HEK293T (cell line): ENCODE measurements around the gene KLHL6.
"Not testable (repeated sequence)": the region's sequence is repeated elsewhere in the genome, so short reads cannot be mapped to it uniquely, and the experiment has no call there.

ENCODE experiments used
- ARNT ChIP-seq: fragments of 450-650 bp; IDR thresholded peaks from 2 replicates; pipeline ENCODE4 v1.6.1; 2017; ENCODE audit warnings: mild to moderate bottlenecking
- BHLHE40 ChIP-seq: fragments of 450-650 bp; IDR thresholded peaks from 2 replicates; pipeline ENCODE4 v1.6.1; 2016; ENCODE audit warnings: mild to moderate bottlenecking, moderate library complexity, borderline replicate concordance
- ELF4 ChIP-seq: fragments of 450-650 bp; IDR thresholded peaks from 2 replicates; pipeline ENCODE4 v1.6.1; 2017; ENCODE audit warnings: antibody characterized with exemption
- FOXK2 ChIP-seq: fragments of 450-650 bp; IDR thresholded peaks from 2 replicates; pipeline ENCODE4 v1.6.1; 2016; ENCODE audit warnings: mild to moderate bottlenecking
- FOXM1 ChIP-seq: fragments of 450-650 bp; IDR thresholded peaks from 2 replicates; pipeline ENCODE4 v1.6.1; 2017; ENCODE audit warnings: mild to moderate bottlenecking, borderline replicate concordance
- HDGF ChIP-seq: fragments of 450-650 bp; IDR thresholded peaks from 2 replicates; pipeline ENCODE4 v1.6.1; 2017; ENCODE audit warnings: antibody characterized with exemption, borderline replicate concordance
- L3MBTL2 ChIP-seq: fragments of 450-650 bp; conservative IDR thresholded peaks from 2 replicates; pipeline ENCODE4 v1.6.1; 2016; ENCODE audit warnings: mild to moderate bottlenecking
- SP1 ChIP-seq: fragments of 450-650 bp; IDR thresholded peaks from 2 replicates; pipeline ENCODE4 v1.6.1; 2017
- SUZ12 ChIP-seq: fragments of 450-650 bp; IDR thresholded peaks from 2 replicates; pipeline ENCODE4 v1.6.1; 2016; ENCODE audit warnings: mild to moderate bottlenecking
- TARDBP ChIP-seq: fragments of 450-650 bp; IDR thresholded peaks from 2 replicates; pipeline ENCODE4 v1.6.1; 2016
- ZNF384 ChIP-seq: fragments of 450-650 bp; IDR thresholded peaks from 2 replicates; pipeline ENCODE4 v1.6.1; 2016

DNA sequence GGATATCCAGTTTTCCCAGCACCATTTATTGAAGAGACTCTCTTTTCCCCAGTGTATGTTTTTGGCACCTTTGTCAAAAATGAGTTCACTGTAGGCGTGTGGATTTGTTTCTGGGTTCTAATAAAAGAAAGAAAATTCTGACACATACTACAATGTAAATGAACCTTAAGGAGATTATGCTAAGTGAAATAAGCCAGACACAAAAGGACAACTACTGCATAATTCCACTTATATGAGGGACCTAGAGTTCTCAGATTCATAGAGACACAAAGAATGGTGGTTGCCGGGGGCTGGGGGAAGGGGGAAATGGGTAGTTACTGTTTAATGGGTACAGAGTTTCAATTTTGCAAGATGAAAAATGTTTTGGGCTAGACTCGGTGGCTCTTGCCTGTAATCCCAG is 14.7 kb upstream of the KLHL6 start:
- TF ChIP-seq SUZ12, TARDBP, SP1, BHLHE40, ZNF384, HDGF, L3MBTL2, FOXM1, ARNT, FOXK2, ELF4: not testable (repeated sequence)
